Lung microvascular endothelial cell (primary cell): Measurements from ENCODE around the gene SOX8. TPM values are rescaled to one million over a fixed set of nuclear protein-coding genes. Genes with fewer than 3 reads are reported as not detected.

ENCODE experiments used
- DNase-seq, 2 donors: peaks; one replicate each; pipeline versions ENCODE4 v3.0.0 to v3.0.0-alpha.2; 2010; ENCODE audit warnings: low read depth in 2 of 2
- total RNA-seq: library from RNA; depleted of rRNA; stranded (reverse); fragments of >200 nt; gene quantifications from 2 replicates; pipeline ENCODE4 v1.2.1, GENCODE V29; 2014

Gene SOX8
- total RNA-seq, 1 donor from 2014 or later = 0.60 TPM

DNA sequence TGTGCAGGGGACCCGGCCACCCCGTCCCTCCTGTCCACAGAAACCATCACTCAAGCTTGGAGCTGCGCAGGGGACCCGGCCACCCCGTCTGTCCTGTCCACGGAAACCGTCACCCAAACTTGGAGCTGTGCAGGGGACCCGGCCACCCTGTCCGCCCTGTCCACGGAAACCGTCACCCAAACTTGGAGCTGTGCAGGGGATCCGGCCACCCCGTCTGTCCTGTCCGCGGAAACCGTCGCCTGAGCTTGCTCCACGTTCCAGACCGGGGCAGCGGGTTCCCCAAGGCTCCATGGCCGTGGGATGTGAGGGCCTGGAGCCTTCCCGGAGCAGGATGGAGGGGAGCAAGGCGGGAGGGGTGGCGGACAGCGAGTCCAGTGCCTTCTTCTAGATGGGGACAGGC lies 25.2 kb downstream of the SOX8 start:
- no peak for DNase-seq

GRCh38 chr16:1007284-1007850 lies 25.8 kb downstream of the SOX8 start:
- DNase-seq = no peak

DNA sequence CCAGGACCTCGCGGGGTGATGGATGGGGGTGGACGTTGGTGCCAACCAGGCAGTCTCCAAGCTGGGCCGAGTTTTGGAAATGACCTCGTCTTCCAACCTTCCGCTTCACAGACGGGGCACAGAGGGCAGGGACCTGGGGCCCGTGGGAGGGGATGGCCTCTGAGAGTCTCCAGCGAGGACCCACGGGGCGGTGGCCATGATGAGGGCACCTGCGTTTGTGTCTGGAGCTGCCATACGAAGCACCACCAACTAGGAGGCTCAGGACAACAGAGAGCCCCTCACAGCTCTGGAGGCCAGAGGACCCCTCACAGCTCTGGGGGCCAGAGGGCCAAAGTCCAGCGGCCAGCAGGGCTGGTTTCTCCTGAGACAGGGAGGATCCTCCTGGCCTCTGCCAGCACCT lies 26.5 kb downstream of the SOX8 start:
- no peak for DNase-seq

DNA sequence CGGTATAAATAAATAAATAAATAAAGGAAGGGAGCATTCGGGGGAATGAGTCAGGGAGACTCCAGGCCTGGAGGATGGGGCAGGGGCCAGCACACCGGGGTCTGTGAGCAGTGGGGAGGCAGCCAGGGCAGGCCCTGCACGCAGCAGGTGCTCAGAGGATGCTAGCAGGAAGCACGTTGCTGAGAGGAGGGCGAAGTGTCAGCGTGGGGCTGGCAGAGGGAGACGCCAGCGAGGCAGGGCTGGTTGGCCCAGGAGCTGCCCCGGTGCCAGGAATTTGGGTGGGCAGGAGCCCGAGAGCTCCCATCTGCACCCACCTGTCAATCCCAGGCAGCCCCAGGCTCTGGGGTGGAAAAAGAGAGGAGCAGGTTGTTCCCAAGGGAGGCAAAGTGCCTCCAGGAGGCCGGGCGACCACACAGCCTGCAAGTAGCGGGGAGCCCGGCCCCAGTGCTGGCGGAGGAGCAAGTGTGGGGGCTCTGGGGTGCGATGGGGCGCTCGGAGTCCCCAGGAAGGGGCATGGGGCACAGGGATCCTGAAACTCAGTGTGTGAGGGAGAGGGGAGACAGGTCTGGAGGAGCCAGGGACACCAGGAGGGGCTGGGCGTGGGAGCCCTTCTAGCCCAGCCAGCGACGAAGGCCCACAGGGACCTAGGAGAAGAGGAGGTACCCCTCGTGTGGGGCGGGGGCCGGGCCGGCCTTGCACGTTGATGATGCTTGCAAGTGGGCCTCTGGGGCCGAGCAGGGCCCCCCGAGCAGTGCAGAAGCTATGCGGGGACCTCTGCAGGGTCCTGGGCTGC lies 28.0 kb downstream of the SOX8 start:
- no peak for DNase-seq

- no peak for DNase-seq
Measured at GRCh38 chr16:1010251-1010650, 28.7 kb downstream of the SOX8 start.

DNA sequence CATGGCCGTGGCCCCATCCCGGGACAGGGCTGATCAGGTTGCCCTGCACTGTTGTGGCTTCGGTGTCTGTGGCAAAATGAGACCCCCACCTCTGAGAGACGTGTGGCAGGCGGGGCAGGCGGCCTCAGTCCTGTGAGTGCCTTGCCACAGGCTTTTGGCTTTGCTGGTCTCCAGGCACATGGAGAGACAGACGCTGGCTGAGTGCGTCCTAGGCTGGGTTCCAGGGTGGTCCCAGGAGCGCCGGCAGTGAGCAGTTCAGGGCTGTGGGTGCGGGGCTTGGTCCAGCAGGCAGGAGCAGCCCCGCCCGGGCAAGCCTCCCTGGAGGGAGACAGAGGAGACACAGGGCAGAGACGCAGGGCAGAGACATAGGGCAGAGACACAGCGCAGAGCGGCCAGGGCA lies 29.2 kb downstream of the SOX8 start:
- DNase-seq = no peak

DNA sequence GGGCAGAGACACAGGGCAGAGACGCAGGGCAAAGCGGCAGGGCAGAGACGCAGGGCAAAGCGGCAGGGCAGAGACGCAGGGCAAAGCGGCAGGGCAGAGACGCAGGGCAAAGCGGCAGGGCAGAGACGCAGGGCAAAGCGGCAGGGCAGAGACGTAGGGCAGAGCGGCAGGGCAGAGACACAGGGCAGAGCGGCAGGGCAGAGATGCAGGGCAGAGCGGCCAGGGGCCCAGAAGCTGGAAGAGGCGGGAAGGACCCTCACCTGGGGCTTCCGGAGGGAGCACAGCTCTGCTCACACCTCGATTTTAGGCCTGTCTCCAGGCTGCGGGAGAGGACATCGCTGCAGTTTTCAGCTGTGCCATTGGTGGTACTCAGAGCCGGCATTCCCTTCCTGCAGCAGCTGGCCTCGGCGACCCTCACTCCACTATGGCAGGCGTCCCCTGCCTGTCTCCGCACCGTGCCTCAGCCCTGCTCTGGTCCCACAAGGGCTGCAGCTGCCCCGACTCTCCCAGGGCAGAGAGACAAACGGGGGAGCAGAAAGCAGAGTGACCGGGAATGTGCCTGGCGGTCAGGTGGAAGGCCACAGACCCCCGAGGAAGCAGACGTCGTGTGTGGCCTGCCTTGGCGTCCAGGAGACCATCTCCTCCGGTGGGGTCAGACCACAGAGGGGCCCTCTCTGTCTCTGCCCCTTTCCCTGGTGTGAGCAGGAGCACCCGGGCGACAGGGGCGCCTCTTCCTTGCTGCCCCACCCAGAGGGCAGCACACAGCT lies 29.9 kb downstream of the SOX8 start:
- no peak for DNase-seq

- no peak for DNase-seq
Measured at GRCh38 chr16:1012135-1012534, 30.6 kb downstream of the SOX8 start.

DNA sequence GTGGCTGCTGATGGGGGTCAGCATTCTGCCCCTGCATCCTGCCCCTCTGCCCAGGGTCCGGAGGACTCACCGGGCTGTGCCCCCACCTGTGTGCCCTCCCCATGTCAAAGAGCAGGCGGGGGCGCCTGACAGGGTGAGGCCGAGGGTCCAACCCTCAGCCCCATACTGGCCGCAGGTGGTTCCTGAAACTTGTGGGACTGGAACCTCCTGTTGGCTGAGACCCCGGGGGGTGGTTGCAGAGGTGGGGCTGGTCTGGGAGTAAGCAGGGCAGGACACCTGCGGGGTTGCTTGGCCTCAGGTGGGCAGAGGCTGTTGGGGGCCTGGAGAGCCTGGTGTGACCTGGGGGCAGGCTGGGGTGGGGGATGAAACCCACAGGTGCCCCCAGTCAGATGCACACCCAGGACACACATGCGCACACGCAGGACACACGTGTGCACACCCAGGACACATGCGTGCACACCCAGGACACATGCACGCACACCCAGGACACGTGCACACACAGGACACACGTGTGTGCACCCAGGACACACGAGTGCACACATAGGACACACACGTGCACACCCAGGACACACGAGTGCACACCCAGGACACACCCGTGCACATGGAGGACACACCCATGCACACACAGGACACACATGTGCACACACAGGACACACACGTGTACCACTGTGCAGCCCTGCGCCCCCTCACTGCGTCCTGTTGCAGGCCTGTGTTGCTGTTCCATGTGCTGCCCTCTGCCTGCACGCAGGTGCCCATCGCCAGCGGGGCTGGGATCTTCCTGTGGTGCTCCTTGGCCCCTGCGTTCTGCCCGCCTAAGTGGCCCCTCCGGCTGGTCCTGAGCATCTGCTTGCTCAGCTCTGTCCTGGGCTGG lies 31.4 kb downstream of the SOX8 start:
- DNase-seq = no peak

- DNase-seq = no peak
Measured at GRCh38 chr16:1013593-1013900, 32.0 kb downstream of the SOX8 start.

DNA sequence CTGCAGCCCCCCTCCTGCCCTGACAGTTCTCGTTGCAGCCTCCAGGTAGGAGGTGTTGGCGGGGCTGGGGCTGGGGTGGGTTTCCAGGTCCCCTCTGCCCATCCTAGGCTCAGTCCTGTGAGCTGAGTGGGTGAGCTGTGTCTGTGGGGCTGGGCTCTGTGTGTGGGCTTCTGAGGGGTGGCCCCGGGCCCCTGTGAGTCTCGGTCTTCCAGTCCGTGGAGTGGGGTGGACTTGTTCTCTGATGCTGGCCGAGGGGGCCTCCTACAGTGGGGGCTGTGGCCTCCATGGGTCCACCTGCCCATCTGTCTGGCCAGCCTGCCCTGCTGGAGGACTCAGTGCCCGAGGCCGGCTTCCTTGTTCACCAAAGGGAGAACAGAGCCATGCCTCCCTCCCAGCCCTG lies 32.7 kb downstream of the SOX8 start:
- DNase-seq = no peak

DNA sequence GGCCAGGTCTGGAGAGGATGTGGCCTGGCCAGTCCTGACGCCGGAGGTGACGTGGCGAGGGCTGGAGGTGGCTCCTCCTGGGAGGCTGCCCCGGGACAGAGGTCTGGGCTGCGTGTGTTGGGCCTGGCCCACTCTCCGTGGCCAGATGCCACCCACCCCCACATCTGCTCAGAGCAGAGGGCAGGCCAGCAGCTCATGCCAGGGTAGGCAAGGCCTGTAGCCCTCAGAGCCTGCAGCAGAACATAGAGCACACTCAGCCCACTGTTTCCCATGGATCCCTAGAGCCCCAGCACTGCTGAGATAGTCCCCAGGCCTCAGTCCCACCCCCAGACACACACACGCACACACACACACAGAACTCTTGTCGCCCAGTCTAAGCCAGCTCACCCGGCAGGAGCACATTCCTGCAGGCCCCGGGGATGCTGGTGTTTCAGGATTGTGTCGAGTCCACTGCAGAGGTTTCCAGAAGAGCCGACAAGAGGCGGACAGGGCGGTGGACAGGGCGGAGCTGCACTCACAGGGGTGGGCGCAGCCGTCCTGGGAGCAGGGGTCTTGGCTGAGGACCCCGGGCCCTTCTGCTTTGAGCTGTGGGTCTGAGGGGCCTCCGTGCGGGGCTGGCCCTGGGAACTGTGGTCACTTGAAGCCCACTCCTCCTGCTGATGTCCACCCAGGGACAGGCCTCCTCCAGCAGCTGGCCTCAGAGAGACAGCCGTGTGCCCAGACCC lies 33.4 kb downstream of the SOX8 start:
- no peak for DNase-seq

DNA sequence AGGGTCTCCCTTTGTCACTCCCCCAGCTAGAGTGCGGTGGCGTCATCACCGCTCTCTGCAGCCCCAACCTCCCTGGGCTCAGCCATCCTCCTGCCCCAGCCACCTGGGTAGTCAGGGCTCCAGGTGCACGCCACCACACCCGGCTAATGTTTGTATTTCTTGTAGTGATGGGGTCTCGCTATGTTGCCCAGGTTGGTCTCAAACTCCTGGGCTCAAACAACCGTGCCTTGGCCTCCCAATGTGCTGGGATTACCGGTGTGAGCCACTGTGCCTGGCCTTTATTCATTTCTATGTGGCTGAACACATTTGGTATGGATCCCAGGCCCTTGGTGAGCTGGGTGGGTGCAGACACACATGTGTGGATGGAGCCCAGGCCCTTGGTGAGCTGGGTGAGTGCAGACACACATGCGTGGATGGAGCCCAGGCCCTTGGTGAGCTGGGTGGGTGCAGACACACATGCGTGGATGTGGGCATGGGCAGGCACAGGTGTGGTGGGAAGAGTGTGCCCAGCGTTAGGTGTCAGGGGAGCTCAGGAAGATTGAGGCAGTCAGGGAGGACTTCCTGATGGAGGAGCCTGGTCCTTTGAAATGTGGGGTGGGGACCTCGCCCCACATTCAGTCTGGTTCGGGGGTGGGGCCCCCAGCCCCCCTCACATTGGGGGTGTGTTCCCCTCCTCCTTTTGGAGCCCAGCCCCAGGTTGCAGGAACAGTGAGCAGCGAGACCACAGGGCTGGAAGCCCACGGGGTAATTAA lies 37.1 kb downstream of the SOX8 start:
- no peak for DNase-seq

GRCh38 chr16:1019231-1020090 lies 37.9 kb downstream of the SOX8 start:
- peak; percentile 23 to 43 for DNase-seq

GRCh38 chr16:1020091-1020399 lies 38.5 kb downstream of the SOX8 start:
- DNase-seq = no peak

DNA sequence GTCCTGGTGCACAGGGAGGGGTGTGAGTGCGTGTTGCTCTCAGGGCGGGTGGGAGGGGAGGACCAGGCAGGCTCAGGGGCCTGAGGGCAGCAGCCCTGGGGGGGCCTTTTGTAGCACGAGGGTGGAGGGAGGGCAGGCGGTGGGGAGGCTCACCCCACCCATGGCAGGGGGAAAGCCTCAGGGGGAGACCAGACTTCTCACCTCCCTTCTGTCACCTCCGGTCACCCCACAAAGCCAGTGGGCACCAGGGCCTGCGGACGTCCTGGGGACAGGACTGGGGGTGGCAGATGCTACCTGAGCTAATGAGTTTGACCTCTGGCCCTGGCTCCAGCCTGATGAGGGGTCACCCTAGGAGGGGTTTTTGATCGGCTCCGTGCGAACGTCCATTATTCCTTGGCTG lies 39.0 kb downstream of the SOX8 start:
- no peak for DNase-seq

DNA sequence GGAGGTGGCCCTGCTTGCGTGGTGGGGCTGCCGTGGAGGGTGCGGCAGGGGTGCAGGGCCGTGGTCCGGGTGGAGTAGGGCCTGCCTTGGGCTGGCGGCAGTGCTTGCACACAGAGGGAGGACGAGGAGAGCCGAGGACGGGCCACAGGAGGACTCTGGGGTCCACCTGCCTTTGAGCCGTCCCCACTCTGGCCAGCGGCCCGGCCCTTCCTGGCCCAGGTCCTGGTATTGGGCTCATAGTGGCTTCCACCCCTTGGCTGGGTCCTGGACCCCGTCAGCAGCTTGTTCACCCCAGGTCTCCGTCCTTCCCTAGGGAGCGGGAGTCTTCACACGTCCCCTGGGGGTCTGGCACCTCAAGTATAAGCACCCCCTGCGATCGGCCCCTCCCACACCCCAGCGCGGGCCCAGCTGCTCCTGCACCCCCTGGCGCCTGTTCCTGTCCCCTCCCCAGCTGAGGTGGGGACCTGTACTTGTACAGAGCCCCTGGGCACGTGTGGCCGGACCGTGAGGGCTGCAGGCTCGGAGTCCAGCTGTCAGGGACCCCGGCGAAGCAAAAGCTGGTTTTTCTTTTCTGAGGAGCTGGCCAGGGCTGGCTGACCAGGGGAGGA lies 40.1 kb downstream of the SOX8 start:
- no peak for DNase-seq

GRCh38 chr16:1022466-1022865 lies 40.9 kb downstream of the SOX8 start:
- DNase-seq = no peak

GRCh38 chr16:1024138-1024537 lies 42.6 kb downstream of the SOX8 start:
- no peak for DNase-seq
